ENCODE measurements around the gene ITGAX.
A peak's percentile ranks its signal among the peaks of the same experiment; 100 is the strongest.

Gene ITGAX

GRCh38 chr16:31351246-31351941 is 3.6 kb upstream of the ITGAX start:
- Histone ChIP-seq H4K20me1 (ENCODE audit: insufficient read depth, low read length) (no peaks in the 10 kb centered on the region), H3K9me3 (replicated peaks; ENCODE audit: insufficient read depth, low read length) (no peaks in the 10 kb centered on the region), H3K4me1 (ENCODE audit: low read length) (no peaks in the 10 kb centered on the region; the same call in 1 of the 2 replicates), H3K9me2 (replicated peaks; ENCODE audit: insufficient read depth, low read length) (no peaks in the 10 kb centered on the region), H3F3A (ENCODE audit: insufficient read depth, low read length) (no peaks in the 10 kb centered on the region), H3K27ac (ENCODE audit: low read length) (no peak overlapping the region), H3K4me3 (ENCODE audit: low read length) (no peak overlapping the region), H2AFZ (ENCODE audit: low read length) (no peak overlapping the region), H3K27me3 (replicated peaks; ENCODE audit: insufficient read depth, low read length) (peaks cover 85% of the 10 kb centered on the region), H3K4me2 (ENCODE audit: low read depth, low read length) (peak overlapping the region; percentile 10; the same call in 1 of the 2 replicates), H3K36me3 (replicated peaks; ENCODE audit: insufficient read depth, low read length) (no peaks in the 10 kb centered on the region), H3K9ac (ENCODE audit: low read length) (no peak overlapping the region), H3K79me2 (ENCODE audit: low read length) (no peaks in the 10 kb centered on the region)
- no peak for DNase-seq
- no peak for TF ChIP-seq EZH2 (optimal IDR thresholded peaks at IDR 0.05; ENCODE audit: low read depth, low read length)
- TF ChIP-seq CTCF (IDR thresholded peaks at IDR 0.05; ENCODE audit: low read length): no peak
- TF ChIP-seq EZH2phosphoT487 (IDR thresholded peaks at IDR 0.05; ENCODE audit: low read length): no peak

GRCh38 chr16:31351942-31352325 is 3.0 kb upstream of the ITGAX start:
- H2AFZ ChIP-seq (ENCODE audit: low read length): no peak overlapping the region
- H3K9me3 ChIP-seq (replicated peaks; ENCODE audit: insufficient read depth, low read length): no peaks in the 10 kb centered on the region
- no peak for DNase-seq
- H3K27ac ChIP-seq (ENCODE audit: low read length): no peak overlapping the region
- H3K4me2 ChIP-seq (ENCODE audit: low read depth, low read length): peak overlapping the region; percentile 10; the same call in 1 of the 2 replicates
- no peaks in the 10 kb centered on the region for H3K9me2 ChIP-seq (replicated peaks; ENCODE audit: insufficient read depth, low read length)
- no peak overlapping the region for H3K4me3 ChIP-seq (ENCODE audit: low read length)
- no peaks in the 10 kb centered on the region for H3K36me3 ChIP-seq (replicated peaks; ENCODE audit: insufficient read depth, low read length)
- no peaks in the 10 kb centered on the region for H3K79me2 ChIP-seq (ENCODE audit: low read length)
- peaks cover 82% of the 10 kb centered on the region for H3K27me3 ChIP-seq (replicated peaks; ENCODE audit: insufficient read depth, low read length)
- no peaks in the 10 kb centered on the region; the same call in 1 of the 2 replicates for H3K4me1 ChIP-seq (ENCODE audit: low read length)
- no peak overlapping the region for H3K9ac ChIP-seq (ENCODE audit: low read length)
- no peaks in the 10 kb centered on the region for H3F3A ChIP-seq (ENCODE audit: insufficient read depth, low read length)
- no peak for TF ChIP-seq EZH2phosphoT487 (IDR thresholded peaks at IDR 0.05; ENCODE audit: low read length)
- TF ChIP-seq CTCF (IDR thresholded peaks at IDR 0.05; ENCODE audit: low read length): no peak
- TF ChIP-seq EZH2 (optimal IDR thresholded peaks at IDR 0.05; ENCODE audit: low read depth, low read length): no peak
- no peaks in the 10 kb centered on the region for H4K20me1 ChIP-seq (ENCODE audit: insufficient read depth, low read length)

- no peaks in the 10 kb centered on the region; the same call in 1 of the 2 replicates for H3K4me1 ChIP-seq (ENCODE audit: low read length)
- no peaks in the 10 kb centered on the region for H3F3A ChIP-seq (ENCODE audit: insufficient read depth, low read length)
- DNase-seq: no peak
- no peaks in the 10 kb centered on the region for H3K79me2 ChIP-seq (ENCODE audit: low read length)
- H3K9me2 ChIP-seq (replicated peaks; ENCODE audit: insufficient read depth, low read length): no peaks in the 10 kb centered on the region
- H2AFZ ChIP-seq (ENCODE audit: low read length): no peak overlapping the region
- H3K9me3 ChIP-seq (replicated peaks; ENCODE audit: insufficient read depth, low read length): no peaks in the 10 kb centered on the region
- no peak overlapping the region for H3K4me2 ChIP-seq (ENCODE audit: low read depth, low read length)
- no peak overlapping the region for H3K9ac ChIP-seq (ENCODE audit: low read length)
- TF ChIP-seq EZH2 (optimal IDR thresholded peaks at IDR 0.05; ENCODE audit: low read depth, low read length) (no peak), CTCF (IDR thresholded peaks at IDR 0.05; ENCODE audit: low read length) (no peak), EZH2phosphoT487 (IDR thresholded peaks at IDR 0.05; ENCODE audit: low read length) (no peak)
- no peaks in the 10 kb centered on the region for H3K36me3 ChIP-seq (replicated peaks; ENCODE audit: insufficient read depth, low read length)
- no peak overlapping the region for H3K4me3 ChIP-seq (ENCODE audit: low read length)
- no peak overlapping the region for H3K27ac ChIP-seq (ENCODE audit: low read length)
- H4K20me1 ChIP-seq (ENCODE audit: insufficient read depth, low read length): no peaks in the 10 kb centered on the region
- peaks cover 75% of the 10 kb centered on the region for H3K27me3 ChIP-seq (replicated peaks; ENCODE audit: insufficient read depth, low read length)
Observed at GRCh38 chr16:31352376-31353115, 2.4 kb upstream of the ITGAX start.
